Measurements from ENCODE around the gene SMIM17.

DNA sequence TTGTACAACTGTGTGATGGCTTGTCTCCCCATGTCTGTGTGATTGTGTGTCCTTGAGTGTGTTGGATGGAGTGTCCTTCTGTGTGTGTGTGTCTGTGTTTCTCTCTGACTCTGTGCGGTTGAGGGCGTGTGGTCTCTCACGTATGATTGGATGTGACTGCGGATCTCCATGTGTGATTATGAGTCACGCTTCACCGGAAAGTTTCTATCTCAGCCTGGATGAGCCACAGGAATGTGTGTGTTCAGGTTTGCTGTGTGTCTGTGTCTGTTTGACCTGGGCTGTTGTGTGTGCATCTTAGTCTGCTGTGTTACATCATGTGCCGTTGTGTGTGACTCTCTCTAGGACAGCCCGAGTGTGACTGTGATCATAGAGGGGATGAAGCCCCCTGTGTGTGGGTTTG lies 44.1 kb downstream of the SMIM17 start:
- TF ChIP-seq ZNF384 (IDR thresholded peaks at IDR 0.05) (no peak), ELF4 (IDR thresholded peaks at IDR 0.05) (no peak), SUZ12 (IDR thresholded peaks at IDR 0.05) (no peak)
- TF ChIP-seq, protein P1, sequence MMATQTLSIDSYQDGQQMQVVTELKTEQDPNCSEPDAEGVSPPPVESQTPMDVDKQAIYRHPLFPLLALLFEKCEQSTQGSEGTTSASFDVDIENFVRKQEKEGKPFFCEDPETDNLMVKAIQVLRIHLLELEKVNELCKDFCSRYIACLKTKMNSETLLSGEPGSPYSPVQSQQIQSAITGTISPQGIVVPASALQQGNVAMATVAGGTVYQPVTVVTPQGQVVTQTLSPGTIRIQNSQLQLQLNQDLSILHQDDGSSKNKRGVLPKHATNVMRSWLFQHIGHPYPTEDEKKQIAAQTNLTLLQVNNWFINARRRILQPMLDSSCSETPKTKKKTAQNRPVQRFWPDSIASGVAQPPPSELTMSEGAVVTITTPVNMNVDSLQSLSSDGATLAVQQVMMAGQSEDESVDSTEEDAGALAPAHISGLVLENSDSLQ (IDR thresholded peaks at IDR 0.05), result no peak

Data from HEK293T (cell line).